HG03108 (cell line): ENCODE results near the gene TOX2.
A peak's percentile ranks its signal among the peaks of the same experiment; 100 is the strongest.

Source experiments
- ATAC-seq: cut with Tn5 transposase; IDR thresholded peaks from one replicate; pipeline ENCODE4 v1.9.1; 2021; ENCODE audit warnings: moderate library complexity; ENCODE audit not compliant: unreplicated experiment

Gene TOX2

GRCh38 chr20:44073011-44073674, 158.5 kb downstream of the TOX2 start:
- no peak for ATAC-seq

GRCh38 chr20:44073675-44074071, 159.0 kb downstream of the TOX2 start:
- no peak for ATAC-seq

GRCh38 chr20:44074252-44075151, 159.8 kb downstream of the TOX2 start:
- ATAC-seq, result no peak

GRCh38 chr20:44075191-44075949, 160.7 kb downstream of the TOX2 start:
- no peak for ATAC-seq

GRCh38 chr20:44075950-44076232, 161.2 kb downstream of the TOX2 start:
- no peak for ATAC-seq

- no peak for ATAC-seq
Measured at GRCh38 chr20:44079291-44079690, 164.6 kb downstream of the TOX2 start.

- ATAC-seq, result no peak
Measured at GRCh38 chr20:44080064-44080463, 165.4 kb downstream of the TOX2 start.

GRCh38 chr20:44080646-44081267, 166.1 kb downstream of the TOX2 start:
- ATAC-seq, result peak; percentile 76

- ATAC-seq, result no peak
Measured at GRCh38 chr20:44081476-44081875, 166.8 kb downstream of the TOX2 start.

- no peak for ATAC-seq
Measured at GRCh38 chr20:44081888-44082287, 167.2 kb downstream of the TOX2 start.

- ATAC-seq, result no peak
Measured at GRCh38 chr20:44083220-44083933, 168.7 kb downstream of the TOX2 start.

- no peak for ATAC-seq
Measured at GRCh38 chr20:44084439-44084838, 169.8 kb downstream of the TOX2 start.

GRCh38 chr20:44084891-44085290, 170.2 kb downstream of the TOX2 start:
- ATAC-seq, result no peak

GRCh38 chr20:44085616-44086434, 171.2 kb downstream of the TOX2 start:
- no peak for ATAC-seq

GRCh38 chr20:44087051-44087856, 172.6 kb downstream of the TOX2 start:
- ATAC-seq, result no peak

GRCh38 chr20:44087857-44088120, 173.1 kb downstream of the TOX2 start:
- no peak for ATAC-seq

- no peak for ATAC-seq
Measured at GRCh38 chr20:44089987-44090674, 175.5 kb downstream of the TOX2 start.

- no peak for ATAC-seq
Measured at GRCh38 chr20:44091026-44091425, 176.4 kb downstream of the TOX2 start.
